DND-41 (cell line): ENCODE results near the gene ADNP.

ENCODE experiments used
- ATAC-seq: fragments of 200-7000 bp; cut with Tn5 transposase; 3 replicates; pipeline ENCODE4 v1.9.1; 2021; ENCODE audit warnings: low read depth; ENCODE audit not compliant: insufficient read depth
- DNase-seq: peaks from one replicate; pipeline ENCODE4 v3.0.0-alpha.2; 2020
- H2AFZ ChIP-seq: 2 replicates; pipeline ENCODE4 v1.6.0; 2012; ENCODE audit warnings: low read depth, low read length
- H3K27ac ChIP-seq: 2 replicates; pipeline ENCODE4 v1.5.1; 2012; ENCODE audit warnings: low read length, inconsistent platforms
- H3K27me3 ChIP-seq: fragments of 200-600 bp; sonication (generic); 2 replicates; pipeline ENCODE4 v1.6.0; 2012; ENCODE audit warnings: low read length, mild to moderate bottlenecking, inconsistent platforms; ENCODE audit not compliant: insufficient read depth, poor library complexity
- H3K36me3 ChIP-seq: 2 replicates; pipeline ENCODE4 v1.5.1; 2012; ENCODE audit warnings: low read length, inconsistent platforms; ENCODE audit not compliant: insufficient read depth
- H3K4me1 ChIP-seq: 2 replicates; pipeline ENCODE4 v1.5.1; 2012; ENCODE audit warnings: mild to moderate bottlenecking, low read length; ENCODE audit not compliant: insufficient read depth
- H3K4me2 ChIP-seq: 2 replicates; pipeline ENCODE4 v1.6.0; 2012; ENCODE audit warnings: mild to moderate bottlenecking, moderate library complexity, low read length, inconsistent platforms; ENCODE audit not compliant: insufficient read depth
- H3K4me3 ChIP-seq, 2 experiments: fragments of 200-600 bp in 1 of 2; shearing (Covaris generic) in 1 of 2; 2 replicates each; pipeline ENCODE4 v1.5.1; 2012 to 2016; ENCODE audit warnings: inconsistent platforms in 2 of 2, low read length in 2 of 2, mild to moderate bottlenecking in 2 of 2, low read depth in 1 of 2, moderate library complexity in 1 of 2
- H3K79me2 ChIP-seq: 2 replicates; pipeline ENCODE4 v1.6.0; 2012; ENCODE audit warnings: low read length, inconsistent platforms; ENCODE audit not compliant: insufficient read depth
- H3K9ac ChIP-seq: 2 replicates; pipeline ENCODE4 v1.6.0; 2012; ENCODE audit warnings: low read depth, mild to moderate bottlenecking, inconsistent platforms, low read length, moderate library complexity
- H3K9me3 ChIP-seq: 2 replicates; pipeline ENCODE4 v1.5.1; 2012; ENCODE audit warnings: low read length, moderate library complexity, mild to moderate bottlenecking, inconsistent platforms; ENCODE audit not compliant: insufficient read depth, severe bottlenecking
- H4K20me1 ChIP-seq: 2 replicates; pipeline ENCODE4 v1.6.0; 2012; ENCODE audit warnings: low read length; ENCODE audit not compliant: insufficient read depth
- CTCF ChIP-seq: IDR thresholded peaks from 2 replicates; pipeline ENCODE4 v1.5.1; 2012; ENCODE audit warnings: borderline replicate concordance, low read length, moderate library complexity, mild to moderate bottlenecking; ENCODE audit not compliant: poor library complexity, severe bottlenecking; ENCODE audit errors: extremely low read depth
- EZH2 ChIP-seq: IDR thresholded peaks from 3 replicates; pipeline ENCODE4 v1.6.1; 2012; ENCODE audit warnings: borderline replicate concordance, low read depth, mild to moderate bottlenecking, moderate library complexity, low read length, inconsistent platforms; ENCODE audit not compliant: severe bottlenecking

Gene ADNP

GRCh38 chr20:50862546-50862945, 68.7 kb downstream of the ADNP start:
- Histone ChIP-seq H3K79me2 (no peaks in the 10 kb centered on the region), H2AFZ (no peak overlapping the region), H3K9ac (no peak overlapping the region), H3K4me1 (no peaks in the 10 kb centered on the region), H3K4me3 (no peak overlapping the region), H3K27me3 (peaks cover under 1% of the 10 kb centered on the region), H3K36me3 (no peaks in the 10 kb centered on the region), H3K4me2 (no peak overlapping the region), H3K9me3 (no peaks in the 10 kb centered on the region), H4K20me1 (peaks cover 5% of the 10 kb centered on the region; the same call in 1 of the 2 replicates), H3K27ac (no peak overlapping the region)
- no peak for ATAC-seq
- no peak for DNase-seq
- TF ChIP-seq EZH2 (no peak), CTCF (no peak)

DNA sequence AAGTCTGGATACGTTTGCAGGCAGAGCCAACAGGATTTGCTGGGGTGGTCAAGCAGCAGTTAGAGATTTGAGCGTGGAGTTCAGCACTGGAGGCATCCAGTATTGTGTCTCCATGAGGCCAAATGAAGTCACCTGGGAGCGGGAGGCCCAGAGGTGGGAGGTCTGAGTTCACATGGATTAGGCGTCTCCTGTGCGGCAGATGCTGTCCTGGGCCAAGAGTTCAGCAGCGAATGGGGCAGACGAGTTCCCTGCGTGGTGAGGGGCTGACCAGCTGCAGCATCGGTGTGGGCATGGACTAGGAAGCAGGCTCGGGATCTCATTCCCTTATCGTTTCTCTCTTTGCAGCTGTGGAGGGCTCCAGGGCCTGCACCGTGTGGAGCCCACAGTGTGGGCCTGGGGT, 70.2 kb downstream of the ADNP start:
- H3K9ac ChIP-seq, result no peak overlapping the region
- H3K27me3 ChIP-seq, result peaks cover 2% of the 10 kb centered on the region
- H3K4me3 ChIP-seq, result no peak overlapping the region
- ATAC-seq (no peak), DNase-seq (no peak)
- no peaks in the 10 kb centered on the region for H3K4me1 ChIP-seq
- H3K36me3 ChIP-seq, result no peaks in the 10 kb centered on the region
- no peaks in the 10 kb centered on the region for H3K9me3 ChIP-seq
- peaks cover 7% of the 10 kb centered on the region; the same call in 1 of the 2 replicates for H4K20me1 ChIP-seq
- no peak overlapping the region for H3K27ac ChIP-seq
- H2AFZ ChIP-seq, result no peak overlapping the region
- no peak overlapping the region for H3K4me2 ChIP-seq
- TF ChIP-seq CTCF (no peak), EZH2 (no peak)
- no peaks in the 10 kb centered on the region for H3K79me2 ChIP-seq

DNA sequence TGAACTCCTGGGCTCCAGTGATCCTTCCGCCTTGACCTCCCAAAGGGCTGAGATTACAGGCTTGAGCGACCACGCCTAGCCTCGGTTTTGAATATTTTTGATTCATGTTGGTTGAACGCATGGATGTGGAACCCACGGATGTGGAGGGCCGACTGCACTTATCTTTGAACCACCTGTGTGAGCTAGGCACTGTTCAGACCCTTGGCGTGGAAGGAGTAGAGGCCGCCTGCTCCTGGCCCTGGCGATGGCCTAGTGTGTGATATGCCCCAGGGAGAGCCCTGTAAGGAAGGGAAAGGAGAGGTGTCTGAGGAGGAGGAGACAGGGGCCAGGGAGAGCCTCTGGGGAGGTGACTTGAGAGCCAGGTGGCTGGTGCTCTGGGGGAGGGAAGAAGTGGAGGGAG, 72.1 kb downstream of the ADNP start:
- Histone ChIP-seq H3K27me3 (peaks cover 2% of the 10 kb centered on the region), H3K79me2 (no peaks in the 10 kb centered on the region), H3K9me3 (no peaks in the 10 kb centered on the region), H3K36me3 (no peaks in the 10 kb centered on the region), H3K4me2 (no peak overlapping the region), H3K4me3 (no peak overlapping the region), H4K20me1 (peaks cover 7% of the 10 kb centered on the region; the same call in 1 of the 2 replicates), H2AFZ (no peak overlapping the region), H3K27ac (no peak overlapping the region), H3K4me1 (no peaks in the 10 kb centered on the region), H3K9ac (no peak overlapping the region)
- TF ChIP-seq CTCF (no peak), EZH2 (no peak)
- ATAC-seq (no peak), DNase-seq (no peak)

DNA sequence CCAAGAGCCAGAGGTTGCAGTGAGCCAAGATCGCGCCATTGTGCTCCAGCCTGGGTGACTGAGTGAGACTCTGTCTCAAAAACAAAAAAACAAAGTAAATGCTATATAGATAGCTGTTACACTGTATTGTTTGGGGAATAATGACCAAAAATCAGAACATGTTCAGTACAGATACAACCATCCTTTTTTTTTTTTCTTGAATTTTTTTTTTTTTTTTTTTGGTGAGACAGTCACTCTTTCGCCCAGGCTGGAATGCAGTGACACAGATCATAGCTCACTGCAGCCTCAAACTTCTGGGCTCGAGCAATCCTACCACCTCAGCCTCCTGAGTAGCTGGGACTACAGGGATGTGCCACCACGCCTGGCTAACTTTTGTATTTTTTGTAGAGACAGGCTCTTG, 72.7 kb downstream of the ADNP start:
- DNase-seq, result no peak
- Histone ChIP-seq H3K27me3 (peaks cover 2% of the 10 kb centered on the region), H3K79me2 (no peaks in the 10 kb centered on the region), H3K36me3 (no peaks in the 10 kb centered on the region), H3K4me2 (no peak overlapping the region), H3K27ac (no peak overlapping the region), H3K4me1 (no peaks in the 10 kb centered on the region), H3K9me3 (no peaks in the 10 kb centered on the region), H4K20me1 (peaks cover 3% of the 10 kb centered on the region; the same call in 1 of the 2 replicates), H3K9ac (no peak overlapping the region), H3K4me3 (no peak overlapping the region), H2AFZ (no peak overlapping the region)
- TF ChIP-seq CTCF (no peak), EZH2 (no peak)
- no peak for ATAC-seq
